KMS-11 (cell line): ENCODE measurements around the gene ZNF516.

ENCODE experiments used
- H2AFZ ChIP-seq: fragments of 200-600 bp; sonication (generic); 2 replicates; pipeline ENCODE4 v1.6.1; 2016; ENCODE audit warnings: antibody characterized with exemption, mixed run types, low read depth
- H3K27ac ChIP-seq: fragments of 200-600 bp; sonication (generic); 2 replicates; pipeline ENCODE4 v1.6.1; 2016; ENCODE audit warnings: mild to moderate bottlenecking, mixed run types
- H3K27me3 ChIP-seq: fragments of 200-600 bp; sonication (generic); 2 replicates; pipeline ENCODE4 v1.6.1; 2017; ENCODE audit warnings: mild to moderate bottlenecking, low read depth, mixed run types, moderate library complexity; ENCODE audit not compliant: insufficient read depth
- H3K36me3 ChIP-seq: fragments of 200-600 bp; sonication (generic); 2 replicates; pipeline ENCODE4 v1.6.1; 2017; ENCODE audit warnings: mild to moderate bottlenecking, mixed run types; ENCODE audit not compliant: insufficient read depth
- H3K4me1 ChIP-seq: fragments of 200-600 bp; sonication (generic); 2 replicates; pipeline ENCODE4 v1.6.1; 2016; ENCODE audit warnings: mild to moderate bottlenecking, low read depth, mixed run types; ENCODE audit not compliant: poor library complexity, severe bottlenecking
- H3K4me2 ChIP-seq: fragments of 200-600 bp; sonication (generic); 2 replicates; pipeline ENCODE4 v1.7.0; 2016; ENCODE audit warnings: mild to moderate bottlenecking, mixed run types
- H3K4me3 ChIP-seq: fragments of 200-600 bp; sonication (generic); IDR thresholded peaks from 2 replicates; pipeline ENCODE4 v1.6.1; 2017; ENCODE audit warnings: low read depth, low read length, mixed read lengths; ENCODE audit not compliant: insufficient read depth
- H3K79me2 ChIP-seq: fragments of 200-600 bp; sonication (generic); 2 replicates; pipeline ENCODE4 v1.6.1; 2016; ENCODE audit warnings: low read depth, mixed run types; ENCODE audit not compliant: insufficient read depth
- H3K9ac ChIP-seq: fragments of 200-600 bp; sonication (generic); 2 replicates; pipeline ENCODE4 v1.6.1; 2016; ENCODE audit warnings: mild to moderate bottlenecking, mixed run types
- H4K20me1 ChIP-seq: fragments of 200-600 bp; sonication (generic); 2 replicates; pipeline ENCODE4 v1.6.1; 2016; ENCODE audit warnings: mild to moderate bottlenecking, mixed run types; ENCODE audit not compliant: insufficient read depth
- TF ChIP-seq, protein P1 (sequence below): fragments of 200-600 bp; sonication (generic); conservative IDR thresholded peaks from 2 replicates; pipeline ENCODE4 v1.6.1; 2017; ENCODE audit warnings: low read depth, mild to moderate bottlenecking, antibody characterized with exemption, low read length, moderate library complexity, mixed read lengths

The ZNF516 gene

DNA sequence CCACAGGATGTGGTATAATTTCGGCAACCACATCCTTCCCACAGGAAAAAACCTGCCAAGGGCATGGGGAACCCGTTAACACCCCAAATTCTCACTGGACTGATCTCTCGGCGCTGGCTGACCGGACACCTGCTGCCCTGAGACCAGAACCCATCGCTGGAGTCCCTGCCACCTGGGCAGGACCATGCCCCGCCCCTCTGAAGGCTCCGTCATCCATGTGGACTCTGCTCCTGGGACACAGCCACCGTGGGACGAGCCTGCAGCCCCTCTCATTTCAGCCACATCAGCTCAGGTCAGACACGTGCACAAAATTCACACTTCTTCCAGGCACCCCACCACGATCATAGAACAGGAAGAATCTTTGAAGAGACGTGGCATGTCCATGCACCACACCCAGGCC lies 108.2 kb downstream of the ZNF516 start:
- TF ChIP-seq, protein P1, sequence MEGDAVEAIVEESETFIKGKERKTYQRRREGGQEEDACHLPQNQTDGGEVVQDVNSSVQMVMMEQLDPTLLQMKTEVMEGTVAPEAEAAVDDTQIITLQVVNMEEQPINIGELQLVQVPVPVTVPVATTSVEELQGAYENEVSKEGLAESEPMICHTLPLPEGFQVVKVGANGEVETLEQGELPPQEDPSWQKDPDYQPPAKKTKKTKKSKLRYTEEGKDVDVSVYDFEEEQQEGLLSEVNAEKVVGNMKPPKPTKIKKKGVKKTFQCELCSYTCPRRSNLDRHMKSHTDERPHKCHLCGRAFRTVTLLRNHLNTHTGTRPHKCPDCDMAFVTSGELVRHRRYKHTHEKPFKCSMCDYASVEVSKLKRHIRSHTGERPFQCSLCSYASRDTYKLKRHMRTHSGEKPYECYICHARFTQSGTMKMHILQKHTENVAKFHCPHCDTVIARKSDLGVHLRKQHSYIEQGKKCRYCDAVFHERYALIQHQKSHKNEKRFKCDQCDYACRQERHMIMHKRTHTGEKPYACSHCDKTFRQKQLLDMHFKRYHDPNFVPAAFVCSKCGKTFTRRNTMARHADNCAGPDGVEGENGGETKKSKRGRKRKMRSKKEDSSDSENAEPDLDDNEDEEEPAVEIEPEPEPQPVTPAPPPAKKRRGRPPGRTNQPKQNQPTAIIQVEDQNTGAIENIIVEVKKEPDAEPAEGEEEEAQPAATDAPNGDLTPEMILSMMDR: no peak
- Histone ChIP-seq H3K27ac (no peak overlapping the region), H2AFZ (no peak overlapping the region), H3K79me2 (peaks cover 36% of the 10 kb centered on the region), H3K4me3 (no peak overlapping the region), H3K27me3 (no peaks in the 10 kb centered on the region), H3K36me3 (no peaks in the 10 kb centered on the region), H4K20me1 (no peaks in the 10 kb centered on the region; the same call in 1 of the 2 replicates), H3K9ac (no peak overlapping the region), H3K4me1 (peaks cover 9% of the 10 kb centered on the region), H3K4me2 (no peak overlapping the region)

DNA sequence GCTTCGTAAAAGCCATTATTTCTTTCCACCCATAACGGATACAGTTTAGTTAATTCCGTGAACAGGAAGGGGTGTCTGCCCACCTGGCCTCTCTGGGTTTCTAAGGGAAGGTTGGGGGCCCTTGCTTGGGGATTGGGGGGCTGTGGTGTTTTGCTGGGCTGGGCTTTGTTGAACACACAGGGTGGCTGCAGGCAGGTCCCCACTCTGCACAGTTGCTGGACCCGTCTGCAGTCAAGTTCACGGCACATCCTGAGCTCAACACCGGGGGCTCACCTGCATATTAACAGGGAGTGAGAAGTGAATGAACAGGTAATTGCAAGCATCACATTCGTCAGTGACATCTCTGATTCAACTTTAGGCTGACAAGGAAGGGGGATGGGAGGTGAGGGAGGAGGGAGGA lies 109.0 kb downstream of the ZNF516 start:
- H3K27ac ChIP-seq: no peak overlapping the region
- peaks cover 9% of the 10 kb centered on the region for H3K4me1 ChIP-seq
- no peaks in the 10 kb centered on the region; the same call in 1 of the 2 replicates for H4K20me1 ChIP-seq
- no peak overlapping the region for H3K9ac ChIP-seq
- H3K4me3 ChIP-seq: no peak overlapping the region
- H3K79me2 ChIP-seq: peaks cover 30% of the 10 kb centered on the region
- no peaks in the 10 kb centered on the region for H3K36me3 ChIP-seq
- TF ChIP-seq, protein P1: no peak
- H3K4me2 ChIP-seq: no peak overlapping the region
- no peaks in the 10 kb centered on the region for H3K27me3 ChIP-seq
- H2AFZ ChIP-seq: no peak overlapping the region

DNA sequence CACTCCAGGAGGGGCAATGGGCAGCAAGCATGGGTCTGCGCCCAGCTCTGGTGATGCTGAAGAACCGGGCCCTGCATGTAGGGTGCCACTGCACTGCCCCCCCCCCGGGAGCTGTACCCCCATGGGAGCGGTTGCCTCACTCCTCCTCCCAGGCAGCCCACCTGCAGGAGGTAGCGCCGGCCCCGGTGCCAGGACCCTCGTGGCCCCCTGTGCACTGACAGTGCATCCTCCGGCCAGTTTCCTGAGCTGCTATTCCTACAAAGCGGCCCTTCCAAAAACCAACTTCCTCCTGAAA lies 109.4 kb downstream of the ZNF516 start:
- H3K4me1 ChIP-seq: peaks cover 9% of the 10 kb centered on the region
- no peak overlapping the region for H3K4me3 ChIP-seq
- H3K9ac ChIP-seq: no peak overlapping the region
- no peak overlapping the region for H3K4me2 ChIP-seq
- TF ChIP-seq, protein P1: no peak
- H3K79me2 ChIP-seq: peaks cover 26% of the 10 kb centered on the region
- no peaks in the 10 kb centered on the region; the same call in 1 of the 2 replicates for H4K20me1 ChIP-seq
- H3K36me3 ChIP-seq: no peaks in the 10 kb centered on the region
- no peaks in the 10 kb centered on the region for H3K27me3 ChIP-seq
- no peak overlapping the region for H2AFZ ChIP-seq
- H3K27ac ChIP-seq: no peak overlapping the region

DNA sequence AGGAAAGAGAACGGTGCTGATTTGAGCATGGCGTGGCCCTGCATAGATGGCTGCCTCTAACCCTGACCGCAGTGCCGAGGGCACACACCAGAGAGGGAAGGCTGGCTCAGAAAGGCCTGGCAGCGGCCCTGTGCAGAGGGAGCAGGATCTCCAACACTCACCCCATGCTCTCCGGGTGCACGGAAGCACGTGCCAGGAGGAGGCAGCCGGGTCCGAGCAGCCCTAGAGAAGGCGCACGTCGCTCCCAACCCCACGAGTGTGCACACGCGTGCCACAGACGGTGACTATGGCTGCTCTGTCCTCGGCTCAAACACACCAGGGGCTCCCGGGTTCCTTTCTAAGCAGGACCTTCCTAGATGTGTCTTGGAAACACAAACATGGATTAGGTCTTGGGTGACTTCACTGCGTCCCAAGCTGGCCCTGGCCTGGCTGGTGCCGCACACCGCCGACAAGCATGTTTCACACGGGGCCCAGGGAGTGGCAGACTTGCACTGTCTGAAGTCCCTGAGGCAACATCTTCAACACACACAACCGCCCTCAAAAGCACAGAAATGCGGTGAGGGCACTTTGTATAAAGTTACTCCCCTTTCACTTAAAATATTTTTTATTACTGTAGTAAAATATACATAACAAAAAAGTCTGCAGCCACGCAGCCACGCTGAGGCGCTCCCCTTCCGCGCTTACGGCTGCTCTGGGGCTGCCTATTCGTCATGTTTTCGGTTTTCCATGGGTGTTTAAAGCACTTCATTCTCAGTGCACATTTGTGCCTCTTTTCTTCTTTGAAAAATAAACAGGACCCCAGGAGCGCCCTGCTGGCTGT lies 110.0 kb downstream of the ZNF516 start:
- no peaks in the 10 kb centered on the region; the same call in 1 of the 2 replicates for H4K20me1 ChIP-seq
- no peak overlapping the region for H3K4me2 ChIP-seq
- no peak overlapping the region for H3K27ac ChIP-seq
- H3K27me3 ChIP-seq: no peaks in the 10 kb centered on the region
- TF ChIP-seq, protein P1: no peak
- no peak overlapping the region for H2AFZ ChIP-seq
- H3K4me3 ChIP-seq: no peak overlapping the region
- peaks cover 20% of the 10 kb centered on the region for H3K79me2 ChIP-seq
- peaks cover 3% of the 10 kb centered on the region for H3K36me3 ChIP-seq
- peaks cover 5% of the 10 kb centered on the region for H3K4me1 ChIP-seq
- H3K9ac ChIP-seq: no peak overlapping the region
